ENCODE results near the gene WNT5B. TPM values are rescaled to one million over a fixed set of nuclear protein-coding genes. Genes with fewer than 3 reads are reported as not detected.

The WNT5B gene
- total and polyA plus RNA-seq, 9 of the 15 experiments (the other 6 are each of a cell fraction or from before 2014, with no cell fraction given): 0.42 to 16.8 (median 5.4) TPM

DNA sequence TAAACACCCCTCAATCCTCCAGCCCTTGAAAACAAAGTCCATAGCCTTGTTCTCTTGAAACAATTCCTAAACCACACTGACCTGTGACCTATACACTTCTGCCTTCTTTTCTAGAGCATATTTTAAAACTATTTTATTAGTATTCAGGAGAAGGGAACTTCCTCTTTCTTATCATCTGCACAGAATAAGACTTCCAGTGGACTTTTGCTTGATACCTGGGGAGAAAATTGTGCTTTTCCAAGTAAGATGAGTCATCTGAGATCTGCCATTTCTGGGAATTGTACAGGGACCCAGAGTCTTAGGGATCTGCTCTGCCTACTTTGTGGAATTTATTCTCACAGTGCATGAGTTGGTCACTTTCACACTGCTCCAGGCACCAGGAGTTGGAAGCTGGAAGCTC lies 10.5 kb upstream of the WNT5B start (continued):
- TF ChIP-seq MTA3 (IDR thresholded peaks at IDR 0.05; ENCODE audit: borderline replicate concordance) (peak; percentile 28; the same call in 1 of the 2 replicates), RBBP5 (IDR thresholded peaks at IDR 0.05; ENCODE audit: borderline replicate concordance, insufficient read depth, low read length, poor library complexity, severe bottlenecking) (peak; percentile 5), POLR2A (conservative IDR thresholded peaks at IDR 0.05) (no peak), RBM17 (IDR thresholded peaks at IDR 0.05; ENCODE audit: borderline replicate concordance, low read depth, low read length) (no peak), ATF7 (IDR thresholded peaks at IDR 0.05) (0 out of 2 replicates have a peak, but pooled peaks have one; percentile 18), U2AF1 (optimal IDR thresholded peaks at IDR 0.05; ENCODE audit: low read depth, low read length) (no peak), ZNF436 (CRISPR knock-in tag; IDR thresholded peaks at IDR 0.05) (no peak), SMAD2 (IDR thresholded peaks at IDR 0.05; ENCODE audit: low read depth, low read length) (no peak), KDM1A (IDR thresholded peaks at IDR 0.05) (no peak), TEAD4 (IDR thresholded peaks at IDR 0.05; ENCODE audit: low read length) (peak; percentile 37; the same call in 1 of the 2 replicates), TEAD4 (CRISPR knock-in tag; IDR thresholded peaks at IDR 0.05; ENCODE audit: borderline replicate concordance) (no peak), EP300 (IDR thresholded peaks at IDR 0.05; ENCODE audit: low read length) (peak; percentile 71), KDM4B (IDR thresholded peaks at IDR 0.05; ENCODE audit: borderline replicate concordance in 2 of 2, low read depth in 1 of 2) (no peak), JUND (IDR thresholded peaks at IDR 0.05; ENCODE audit: borderline replicate concordance, low read depth, low read length) (peak; percentile 95), JUND (tag; IDR thresholded peaks at IDR 0.05; ENCODE audit: borderline replicate concordance, low read depth, low read length) (peak; percentile 96; the same call in 2 of the 3 replicates), GATAD2A (IDR thresholded peaks at IDR 0.05) (no peak), SPI1 (IDR thresholded peaks at IDR 0.05; ENCODE audit: borderline replicate concordance, low read depth, low read length) (no peak), NCOR1 (IDR thresholded peaks at IDR 0.05) (peak; percentile 28; the same call in 1 of the 2 replicates)
- TF ChIP-seq, protein P1, sequence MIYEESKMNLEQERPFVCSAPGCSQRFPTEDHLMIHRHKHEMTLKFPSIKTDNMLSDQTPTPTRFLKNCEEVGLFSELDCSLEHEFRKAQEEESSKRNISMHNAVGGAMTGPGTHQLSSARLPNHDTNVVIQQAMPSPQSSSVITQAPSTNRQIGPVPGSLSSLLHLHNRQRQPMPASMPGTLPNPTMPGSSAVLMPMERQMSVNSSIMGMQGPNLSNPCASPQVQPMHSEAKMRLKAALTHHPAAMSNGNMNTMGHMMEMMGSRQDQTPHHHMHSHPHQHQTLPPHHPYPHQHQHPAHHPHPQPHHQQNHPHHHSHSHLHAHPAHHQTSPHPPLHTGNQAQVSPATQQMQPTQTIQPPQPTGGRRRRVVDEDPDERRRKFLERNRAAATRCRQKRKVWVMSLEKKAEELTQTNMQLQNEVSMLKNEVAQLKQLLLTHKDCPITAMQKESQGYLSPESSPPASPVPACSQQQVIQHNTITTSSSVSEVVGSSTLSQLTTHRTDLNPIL (CRISPR knock-in tag; IDR thresholded peaks at IDR 0.05): no peak
- TF ChIP-seq, protein P2, sequence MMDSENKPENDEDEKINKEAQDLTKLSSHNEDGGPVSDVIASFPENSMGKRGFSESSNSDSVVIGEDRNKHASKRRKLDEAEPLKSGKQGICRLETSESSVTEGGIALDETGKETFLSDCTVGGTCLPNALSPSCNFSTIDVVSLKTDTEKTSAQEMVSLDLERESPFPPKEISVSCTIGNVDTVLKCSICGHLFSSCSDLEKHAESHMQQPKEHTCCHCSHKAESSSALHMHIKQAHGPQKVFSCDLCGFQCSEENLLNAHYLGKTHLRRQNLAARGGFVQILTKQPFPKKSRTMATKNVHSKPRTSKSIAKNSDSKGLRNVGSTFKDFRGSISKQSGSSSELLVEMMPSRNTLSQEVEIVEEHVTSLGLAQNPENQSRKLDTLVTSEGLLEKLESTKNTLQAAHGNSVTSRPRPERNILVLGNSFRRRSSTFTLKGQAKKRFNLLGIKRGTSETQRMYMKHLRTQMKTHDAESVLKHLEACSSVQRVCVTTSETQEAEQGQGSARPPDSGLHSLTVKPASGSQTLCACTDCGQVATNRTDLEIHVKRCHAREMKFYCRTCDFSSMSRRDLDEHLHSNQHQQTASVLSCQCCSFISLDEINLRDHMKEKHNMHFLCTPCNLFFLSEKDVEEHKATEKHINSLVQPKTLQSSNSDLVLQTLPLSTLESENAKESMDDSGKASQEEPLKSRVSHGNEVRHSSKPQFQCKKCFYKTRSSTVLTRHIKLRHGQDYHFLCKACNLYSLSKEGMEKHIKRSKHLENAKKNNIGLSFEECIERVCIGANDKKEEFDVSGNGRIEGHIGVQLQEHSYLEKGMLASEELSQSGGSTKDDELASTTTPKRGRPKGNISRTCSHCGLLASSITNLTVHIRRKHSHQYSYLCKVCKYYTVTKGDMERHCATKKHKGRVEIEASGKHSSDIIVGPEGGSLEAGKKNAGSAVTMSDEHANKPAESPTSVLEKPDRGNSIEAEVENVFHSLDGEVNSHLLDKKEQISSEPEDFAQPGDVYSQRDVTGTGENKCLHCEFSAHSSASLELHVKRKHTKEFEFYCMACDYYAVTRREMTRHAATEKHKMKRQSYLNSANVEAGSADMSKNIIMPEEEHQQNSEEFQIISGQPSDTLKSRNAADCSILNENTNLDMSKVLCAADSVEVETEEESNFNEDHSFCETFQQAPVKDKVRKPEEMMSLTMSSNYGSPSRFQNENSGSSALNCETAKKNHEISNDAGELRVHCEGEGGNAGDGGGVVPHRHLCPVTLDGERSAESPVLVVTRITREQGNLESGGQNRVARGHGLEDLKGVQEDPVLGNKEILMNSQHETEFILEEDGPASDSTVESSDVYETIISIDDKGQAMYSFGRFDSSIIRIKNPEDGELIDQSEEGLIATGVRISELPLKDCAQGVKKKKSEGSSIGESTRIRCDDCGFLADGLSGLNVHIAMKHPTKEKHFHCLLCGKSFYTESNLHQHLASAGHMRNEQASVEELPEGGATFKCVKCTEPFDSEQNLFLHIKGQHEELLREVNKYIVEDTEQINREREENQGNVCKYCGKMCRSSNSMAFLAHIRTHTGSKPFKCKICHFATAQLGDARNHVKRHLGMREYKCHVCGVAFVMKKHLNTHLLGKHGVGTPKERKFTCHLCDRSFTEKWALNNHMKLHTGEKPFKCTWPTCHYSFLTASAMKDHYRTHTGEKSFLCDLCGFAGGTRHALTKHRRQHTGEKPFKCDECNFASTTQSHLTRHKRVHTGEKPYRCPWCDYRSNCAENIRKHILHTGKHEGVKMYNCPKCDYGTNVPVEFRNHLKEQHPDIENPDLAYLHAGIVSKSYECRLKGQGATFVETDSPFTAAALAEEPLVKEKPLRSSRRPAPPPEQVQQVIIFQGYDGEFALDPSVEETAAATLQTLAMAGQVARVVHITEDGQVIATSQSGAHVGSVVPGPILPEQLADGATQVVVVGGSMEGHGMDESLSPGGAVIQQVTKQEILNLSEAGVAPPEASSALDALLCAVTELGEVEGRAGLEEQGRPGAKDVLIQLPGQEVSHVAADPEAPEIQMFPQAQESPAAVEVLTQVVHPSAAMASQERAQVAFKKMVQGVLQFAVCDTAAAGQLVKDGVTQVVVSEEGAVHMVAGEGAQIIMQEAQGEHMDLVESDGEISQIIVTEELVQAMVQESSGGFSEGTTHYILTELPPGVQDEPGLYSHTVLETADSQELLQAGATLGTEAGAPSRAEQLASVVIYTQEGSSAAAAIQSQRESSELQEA (IDR thresholded peaks at IDR 0.05; ENCODE audit: low read depth): no peak

Data from K562 (cell line).